ENCODE data around the gene LAMC3. TPM values are rescaled to one million over a fixed set of nuclear protein-coding genes. Genes with fewer than 3 reads are reported as not detected.

Gene LAMC3
- total RNA-seq, 4 donors from 2014 or later: 0.82 to 6.6 (median 3.9) TPM

- 86 to 90% methylated on average over 7 to 23 of the region's 23 CpGs for WGBS, 2 donors (ENCODE audit: low coverage in 1 of 2)
- intact Hi-C loops (cut with DNase I; ENCODE audit: low total_unique reads): no loop called here
- H3K4me1 ChIP-seq: no peaks in the 10 kb centered on the region
- no peaks in the 10 kb centered on the region for H3K36me3 ChIP-seq
- H3K27me3 ChIP-seq: no peaks in the 10 kb centered on the region
- no peaks in the 10 kb centered on the region for H3K9me3 ChIP-seq
- TF ChIP-seq CTCF (IDR thresholded peaks at IDR 0.05): no peak
- no peak for TF ChIP-seq POLR2A (IDR thresholded peaks at IDR 0.05)
- no peak for TF ChIP-seq EP300 (IDR thresholded peaks at IDR 0.05; ENCODE audit: low read depth)
- no peak for TF ChIP-seq POLR2AphosphoS5 (IDR thresholded peaks at IDR 0.05)
- in situ Hi-C loops (cut with MboI; ENCODE audit: low pct_ligation_motif_present in 1 of 4, low pct_unique_long_range_greater_than_20kb in 1 of 4, low sequenced_read_pairs in 3 of 4): no loop called here
- H3K4me3 ChIP-seq: no peak overlapping the region
- DNase-seq: no peak
- no peak overlapping the region for H3K27ac ChIP-seq
Observed at GRCh38 chr9:131027048-131027871, 18.3 kb downstream of the LAMC3 start.

GRCh38 chr9:131027872-131028179, 18.9 kb downstream of the LAMC3 start:
- TF ChIP-seq EP300 (IDR thresholded peaks at IDR 0.05; ENCODE audit: low read depth) (no peak), CTCF (IDR thresholded peaks at IDR 0.05) (no peak)
- intact Hi-C loops (cut with DNase I; ENCODE audit: low total_unique reads): no loop called here
- in situ Hi-C loops (cut with MboI; ENCODE audit: low pct_ligation_motif_present in 1 of 4, low pct_unique_long_range_greater_than_20kb in 1 of 4, low sequenced_read_pairs in 3 of 4): no loop called here
- Histone ChIP-seq H3K4me3 (no peak overlapping the region), H3K36me3 (no peaks in the 10 kb centered on the region), H3K27ac (no peak overlapping the region), H3K4me1 (no peaks in the 10 kb centered on the region), H3K27me3 (no peaks in the 10 kb centered on the region), H3K9me3 (no peaks in the 10 kb centered on the region)
- DNase-seq: no peak
- WGBS, 2 donors (ENCODE audit: low coverage in 1 of 2): 95% methylated on average over 7 of the region's 11 CpGs; no CpG with 5 or more reads in 1 of the 2 donors

- DNase-seq: no peak
- Histone ChIP-seq H3K4me1 (no peaks in the 10 kb centered on the region), H3K27me3 (no peaks in the 10 kb centered on the region), H3K27ac (no peak overlapping the region), H3K4me3 (no peak overlapping the region), H3K9me3 (no peaks in the 10 kb centered on the region), H3K36me3 (no peaks in the 10 kb centered on the region)
- 78 to 83% methylated on average over 9 to 24 of the region's 24 CpGs for WGBS, 2 donors (ENCODE audit: low coverage in 1 of 2)
- in situ Hi-C loops (cut with MboI; ENCODE audit: low pct_ligation_motif_present in 1 of 4, low pct_unique_long_range_greater_than_20kb in 1 of 4, low sequenced_read_pairs in 3 of 4): no loop called here
- no peak for TF ChIP-seq POLR2AphosphoS5 (IDR thresholded peaks at IDR 0.05)
- no peak for TF ChIP-seq CTCF (IDR thresholded peaks at IDR 0.05)
- TF ChIP-seq EP300 (IDR thresholded peaks at IDR 0.05; ENCODE audit: low read depth): no peak
- no peak for TF ChIP-seq POLR2A (IDR thresholded peaks at IDR 0.05)
- intact Hi-C loops (cut with DNase I; ENCODE audit: low total_unique reads): no loop called here
Observed at GRCh38 chr9:131028221-131028884, 19.4 kb downstream of the LAMC3 start.

- H3K4me3 ChIP-seq: no peak overlapping the region
- H3K4me1 ChIP-seq: no peaks in the 10 kb centered on the region
- no peak overlapping the region for H3K27ac ChIP-seq
- intact Hi-C loops (cut with DNase I; ENCODE audit: low total_unique reads) (no loop called here), in situ Hi-C loops (cut with MboI; ENCODE audit: low pct_ligation_motif_present in 1 of 4, low pct_unique_long_range_greater_than_20kb in 1 of 4, low sequenced_read_pairs in 3 of 4) (no loop called here)
- H3K9me3 ChIP-seq: no peaks in the 10 kb centered on the region
- DNase-seq: no peak
- TF ChIP-seq EP300 (IDR thresholded peaks at IDR 0.05; ENCODE audit: low read depth): no peak
- no peak for TF ChIP-seq CTCF (IDR thresholded peaks at IDR 0.05)
- no peak for TF ChIP-seq POLR2AphosphoS5 (IDR thresholded peaks at IDR 0.05)
- no peak for TF ChIP-seq POLR2A (IDR thresholded peaks at IDR 0.05)
- H3K27me3 ChIP-seq: no peaks in the 10 kb centered on the region
- H3K36me3 ChIP-seq: no peaks in the 10 kb centered on the region
- 61 to 87% methylated on average over 3 to 13 of the region's 14 CpGs for WGBS, 2 donors (ENCODE audit: low coverage in 1 of 2)
Observed at GRCh38 chr9:131028931-131029573, 20.1 kb downstream of the LAMC3 start.
